Measurements from ENCODE around the gene AQP12A.
"Not testable (repeated sequence)": the region's sequence is repeated elsewhere in the genome, so short reads cannot be mapped to it uniquely, and the experiment has no call there.

AQP12A gene

GRCh38 chr2:240689975-240690374 lies 1.7 kb upstream of the AQP12A start:
- DNase-seq: no peak

GRCh38 chr2:240690421-240691074 lies 1.1 kb upstream of the AQP12A start:
- DNase-seq: not testable (repeated sequence)

GRCh38 chr2:240691075-240691427 lies 615 bp upstream of the AQP12A start:
- DNase-seq: not testable (repeated sequence)

GRCh38 chr2:240692583-240693561 lies 1.2 kb downstream of the AQP12A start:
- not testable (repeated sequence) for DNase-seq

- not testable (repeated sequence) for DNase-seq
Observed at GRCh38 chr2:240694304-240694703, 2.6 kb downstream of the AQP12A start.

- DNase-seq: not testable (repeated sequence)
Observed at GRCh38 chr2:240695593-240695992, 3.9 kb downstream of the AQP12A start.

GRCh38 chr2:240696469-240696868 lies 4.8 kb downstream of the AQP12A start:
- not testable (repeated sequence) for DNase-seq

GRCh38 chr2:240698852-240699561 lies 7.3 kb downstream of the AQP12A start:
- not testable (repeated sequence) for DNase-seq

- not testable (repeated sequence) for DNase-seq
Observed at GRCh38 chr2:240699835-240700234, 8.2 kb downstream of the AQP12A start.

GRCh38 chr2:240700616-240701015 lies 8.9 kb downstream of the AQP12A start:
- DNase-seq: not testable (repeated sequence)

GRCh38 chr2:240701091-240701735 lies 9.5 kb downstream of the AQP12A start:
- no peak for DNase-seq

GRCh38 chr2:240701736-240702639 lies 10.3 kb downstream of the AQP12A start:
- no peak for DNase-seq

- no peak for DNase-seq
Observed at GRCh38 chr2:240702640-240703011, 11.0 kb downstream of the AQP12A start.

GRCh38 chr2:240703417-240704341 lies 12.0 kb downstream of the AQP12A start:
- DNase-seq: no peak

- DNase-seq: no peak
Observed at GRCh38 chr2:240704651-240705050, 13.0 kb downstream of the AQP12A start.

GRCh38 chr2:240705204-240705791 lies 13.6 kb downstream of the AQP12A start:
- no peak for DNase-seq

- DNase-seq: no peak
Observed at GRCh38 chr2:240707043-240707756, 15.5 kb downstream of the AQP12A start.

- no peak for DNase-seq
Observed at GRCh38 chr2:240707821-240708220, 16.2 kb downstream of the AQP12A start.

GRCh38 chr2:240708457-240708856 lies 16.8 kb downstream of the AQP12A start:
- DNase-seq: no peak

All from GOT3 (cell line).